Stimulated activated CD4-positive, alpha-beta T cell treated with anti-CD3 and anti-CD28 coated beads, TNF-alpha, amount 100 ng/mL, for 48 hours (primary cell): Measurements from ENCODE around the gene FBXO15.
A peak's percentile ranks its signal among the peaks of the same experiment; 100 is the strongest.

ENCODE experiments used
- DNase-seq, 3 donors: peaks; one replicate each; pipeline ENCODE4 v3.0.0-alpha.2; 2020; ENCODE audit warnings: low read depth in 3 of 3

Gene FBXO15

GRCh38 chr18:74153377-74153776, 5.7 kb upstream of the FBXO15 start:
- no peak for DNase-seq

DNA sequence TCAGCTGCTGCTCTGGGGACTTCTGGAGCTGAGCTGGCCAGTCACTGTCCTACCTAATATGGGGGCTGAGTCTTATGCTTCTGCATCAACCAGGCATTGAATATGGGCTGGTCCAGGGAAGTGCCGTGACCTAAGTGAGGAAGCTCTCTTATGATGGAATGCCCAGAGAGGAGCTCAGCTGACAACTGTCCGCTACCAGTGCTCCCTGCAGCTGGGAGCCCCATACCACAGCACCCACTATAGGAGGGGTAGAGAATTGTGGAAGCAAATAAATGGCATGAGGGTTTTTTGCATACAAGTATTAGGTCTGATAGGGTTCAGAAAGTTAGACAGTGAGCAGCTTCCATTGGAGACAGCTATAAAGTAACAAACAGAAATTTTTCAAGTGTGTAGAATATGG, 5.2 kb upstream of the FBXO15 start:
- DNase-seq = no peak

DNA sequence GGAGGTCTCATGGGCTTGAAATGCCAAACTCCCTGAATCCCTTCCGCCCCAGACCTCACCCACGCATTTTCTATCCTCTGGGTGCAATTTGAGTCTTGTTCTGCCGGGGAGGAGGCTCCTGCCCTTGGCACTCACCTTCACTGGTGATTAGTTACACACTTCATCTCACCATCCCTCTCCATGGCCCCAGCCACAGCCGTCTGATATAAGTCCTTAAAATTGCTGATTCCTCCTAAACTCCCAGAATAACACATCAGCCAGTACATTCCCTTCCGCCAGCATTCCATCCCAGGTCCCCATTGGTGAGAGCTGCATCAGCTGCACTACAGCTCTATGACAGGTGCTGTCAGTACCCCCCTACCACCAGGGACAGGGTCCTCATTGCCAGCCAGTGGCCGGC, 4.6 kb upstream of the FBXO15 start:
- no peak for DNase-seq

- DNase-seq = no peak
Observed at GRCh38 chr18:74149878-74150277, 2.2 kb upstream of the FBXO15 start.

DNA sequence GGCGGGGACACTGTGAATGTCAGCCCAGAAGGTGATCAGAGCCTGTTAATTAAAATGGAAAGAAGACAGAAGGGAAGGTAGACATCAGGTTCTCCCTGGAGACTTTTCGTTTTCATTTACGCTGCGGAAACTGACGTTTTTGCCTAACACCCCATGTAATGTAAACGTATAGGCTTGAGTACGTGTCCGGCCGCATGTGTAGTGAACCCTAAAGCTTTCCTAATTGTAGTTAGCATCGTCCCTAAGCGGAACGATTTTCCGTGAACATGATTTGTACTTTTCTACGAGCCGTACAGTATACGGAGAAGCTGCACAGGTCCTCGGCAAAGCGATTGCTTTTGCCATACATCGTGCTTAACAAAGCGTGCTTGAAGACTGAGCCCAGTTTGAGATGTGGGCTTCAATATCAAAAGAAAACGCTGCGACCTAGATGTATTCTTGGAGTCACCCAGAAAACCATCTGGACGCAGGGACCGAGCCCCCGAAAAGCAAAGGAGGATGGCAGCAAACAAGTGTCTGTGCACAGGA, 973 bp upstream of the FBXO15 start:
- no peak for DNase-seq

- no peak for DNase-seq
Observed at GRCh38 chr18:74147491-74147778, 199 bp downstream of the FBXO15 start.

DNA sequence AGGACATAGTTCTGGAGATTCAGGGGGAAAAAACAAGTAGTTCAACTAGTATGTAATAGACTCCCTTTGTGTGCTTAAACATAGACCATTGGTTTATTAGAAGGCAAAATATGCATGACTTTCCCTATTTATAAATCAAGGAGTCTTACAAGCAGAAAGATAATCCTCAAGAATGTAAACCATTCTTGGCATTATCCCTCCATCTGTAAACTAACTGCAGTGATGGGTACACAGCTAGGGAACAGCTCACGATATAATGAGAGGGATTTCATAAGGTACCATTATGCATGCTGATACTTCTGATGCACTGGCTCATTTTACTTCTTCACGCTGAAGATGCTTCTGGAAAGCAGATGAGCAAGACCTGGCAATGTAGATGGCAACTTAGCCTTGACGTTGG, 878 bp downstream of the FBXO15 start:
- no peak for DNase-seq

GRCh38 chr18:74142252-74142651, 5.4 kb downstream of the FBXO15 start:
- no peak for DNase-seq

- DNase-seq = no peak
Observed at GRCh38 chr18:74141667-74142066, 6.0 kb downstream of the FBXO15 start.

GRCh38 chr18:74140582-74140981, 7.1 kb downstream of the FBXO15 start:
- no peak for DNase-seq

- peak; percentile 17 to 34 (median 26) for DNase-seq
Observed at GRCh38 chr18:74139888-74140287, 7.7 kb downstream of the FBXO15 start.

GRCh38 chr18:74139411-74139810, 8.2 kb downstream of the FBXO15 start:
- no peak for DNase-seq

DNA sequence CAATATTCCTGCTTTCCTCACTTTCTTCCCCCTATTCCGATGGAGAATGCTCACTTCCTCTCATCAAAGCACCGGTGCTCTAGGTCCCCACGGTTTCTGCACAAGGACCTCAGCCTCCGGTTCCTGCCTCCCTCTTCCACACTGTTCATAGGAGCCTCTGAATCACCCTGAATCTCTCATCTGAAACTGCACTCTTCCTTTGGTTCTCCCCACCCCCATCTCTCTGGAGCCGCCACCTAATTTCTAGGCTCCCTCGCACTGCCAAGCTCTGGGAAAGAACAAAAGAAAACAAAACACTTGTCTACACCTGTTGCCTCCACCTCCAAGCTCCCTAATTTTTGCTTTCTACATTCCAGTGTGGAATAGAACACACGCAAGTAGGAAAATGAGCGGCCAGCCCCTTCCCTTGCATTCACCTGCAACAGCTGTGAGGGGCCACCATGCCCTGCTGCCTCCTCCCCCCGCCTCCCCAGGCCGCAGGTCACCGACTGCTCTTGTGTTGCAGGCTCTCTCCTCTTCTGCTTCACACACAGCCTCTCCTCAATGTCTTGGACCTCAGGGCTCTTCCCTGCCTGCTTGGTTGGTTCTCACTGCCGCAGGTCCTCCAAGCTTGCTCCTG, 9.6 kb downstream of the FBXO15 start:
- no peak for DNase-seq

DNA sequence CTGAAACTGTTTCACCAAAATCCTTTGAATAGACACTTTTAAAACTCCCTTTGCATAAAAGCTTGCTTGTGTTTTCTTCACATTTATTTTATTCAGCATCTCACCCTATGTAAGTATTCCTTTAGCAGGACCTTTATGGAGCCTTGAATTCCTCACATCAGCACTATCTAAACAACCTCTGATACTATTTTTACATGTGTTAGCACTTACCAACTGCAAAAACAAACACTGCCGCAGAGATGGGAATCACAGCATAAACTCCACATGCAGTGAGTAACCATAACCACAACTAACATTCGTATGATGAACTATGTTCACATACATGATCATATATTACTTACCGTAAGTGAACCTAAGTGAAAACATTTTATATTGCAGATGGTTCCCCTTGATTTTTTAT, 15.4 kb downstream of the FBXO15 start:
- DNase-seq = no peak

DNA sequence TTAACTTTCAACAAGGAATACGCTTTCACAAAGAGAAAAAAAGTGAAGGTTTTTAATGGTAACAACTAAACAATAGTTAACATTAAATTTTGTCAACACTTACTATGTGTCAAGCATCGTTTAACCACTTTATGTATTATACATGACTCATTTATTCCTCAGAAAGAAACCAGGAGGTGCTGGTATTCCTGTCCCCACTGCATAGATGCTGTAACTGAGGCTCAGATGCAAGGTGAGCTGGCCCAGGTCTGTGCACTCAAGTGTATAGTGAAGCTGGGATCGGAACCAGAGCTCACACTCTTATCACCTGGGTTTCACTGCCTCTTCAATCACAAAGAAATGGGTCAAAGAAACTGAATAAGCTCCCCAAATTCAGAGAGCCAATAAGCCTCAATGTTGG, 16.5 kb downstream of the FBXO15 start:
- no peak for DNase-seq

- DNase-seq = no peak
Observed at GRCh38 chr18:74128159-74128558, 19.5 kb downstream of the FBXO15 start.

DNA sequence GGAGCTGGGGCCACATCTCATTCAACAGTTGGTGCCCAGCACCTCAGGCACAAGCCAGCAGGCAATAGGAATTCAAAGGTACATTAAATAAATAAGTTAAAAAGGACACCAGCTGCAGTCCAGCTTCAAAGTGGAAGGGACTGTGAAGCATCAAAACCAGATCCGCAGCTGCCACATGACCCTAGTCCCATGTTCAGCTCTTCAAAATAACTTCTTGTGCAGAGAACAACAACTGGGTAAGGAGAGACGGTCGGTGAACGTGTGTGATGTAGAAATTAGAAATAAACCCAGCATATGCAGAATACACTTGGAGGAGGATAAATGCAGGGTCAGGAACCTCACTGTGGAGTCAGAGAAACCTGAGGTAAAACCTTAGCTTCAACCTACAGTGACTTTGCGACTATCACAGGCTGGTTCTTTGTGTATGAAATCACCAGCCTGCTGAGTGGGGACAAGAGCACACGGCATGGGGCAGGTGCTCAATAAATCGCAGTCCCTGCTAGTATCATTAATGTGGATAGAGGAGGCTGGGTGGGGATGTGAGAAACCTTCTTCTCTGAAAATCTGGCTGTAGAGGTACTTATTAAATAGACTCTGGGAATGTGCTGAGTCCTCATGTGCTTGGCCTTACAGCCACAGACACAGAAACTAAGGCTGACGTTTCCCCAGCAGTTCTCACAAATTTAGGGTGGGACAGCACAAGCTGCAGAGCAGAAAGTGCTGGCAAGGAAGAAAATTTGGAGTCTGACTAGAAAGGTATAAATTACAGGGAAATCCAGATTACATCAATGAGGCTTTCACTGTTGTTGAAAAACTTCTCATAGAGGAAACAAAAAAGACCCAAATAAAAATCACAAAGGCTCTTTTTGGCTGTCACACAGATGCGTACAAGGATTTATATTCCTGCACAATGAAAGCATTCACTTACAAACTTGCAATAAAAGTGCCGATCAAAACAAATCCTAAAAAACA, 20.7 kb downstream of the FBXO15 start:
- no peak for DNase-seq

GRCh38 chr18:74124642-74125041, 23.0 kb downstream of the FBXO15 start:
- DNase-seq = no peak

DNA sequence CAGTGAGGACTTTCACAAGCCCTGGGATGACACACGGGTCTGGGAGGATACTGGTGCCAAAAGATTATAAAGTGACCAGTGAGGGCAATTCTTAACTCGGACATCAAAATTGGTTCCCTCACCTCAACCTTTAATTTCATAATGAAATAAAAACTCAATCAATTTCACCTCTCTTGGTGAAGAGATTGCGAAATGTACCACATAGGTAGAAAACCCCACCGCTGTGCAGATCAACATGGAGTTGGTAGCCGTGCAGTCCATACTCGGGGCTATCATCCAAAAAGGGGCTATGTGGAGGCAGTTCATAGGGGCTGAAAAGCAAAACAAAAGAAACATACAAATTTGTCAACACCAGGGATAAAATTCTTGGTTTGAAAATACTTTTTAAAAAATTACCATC, 24.4 kb downstream of the FBXO15 start:
- DNase-seq = no peak

DNA sequence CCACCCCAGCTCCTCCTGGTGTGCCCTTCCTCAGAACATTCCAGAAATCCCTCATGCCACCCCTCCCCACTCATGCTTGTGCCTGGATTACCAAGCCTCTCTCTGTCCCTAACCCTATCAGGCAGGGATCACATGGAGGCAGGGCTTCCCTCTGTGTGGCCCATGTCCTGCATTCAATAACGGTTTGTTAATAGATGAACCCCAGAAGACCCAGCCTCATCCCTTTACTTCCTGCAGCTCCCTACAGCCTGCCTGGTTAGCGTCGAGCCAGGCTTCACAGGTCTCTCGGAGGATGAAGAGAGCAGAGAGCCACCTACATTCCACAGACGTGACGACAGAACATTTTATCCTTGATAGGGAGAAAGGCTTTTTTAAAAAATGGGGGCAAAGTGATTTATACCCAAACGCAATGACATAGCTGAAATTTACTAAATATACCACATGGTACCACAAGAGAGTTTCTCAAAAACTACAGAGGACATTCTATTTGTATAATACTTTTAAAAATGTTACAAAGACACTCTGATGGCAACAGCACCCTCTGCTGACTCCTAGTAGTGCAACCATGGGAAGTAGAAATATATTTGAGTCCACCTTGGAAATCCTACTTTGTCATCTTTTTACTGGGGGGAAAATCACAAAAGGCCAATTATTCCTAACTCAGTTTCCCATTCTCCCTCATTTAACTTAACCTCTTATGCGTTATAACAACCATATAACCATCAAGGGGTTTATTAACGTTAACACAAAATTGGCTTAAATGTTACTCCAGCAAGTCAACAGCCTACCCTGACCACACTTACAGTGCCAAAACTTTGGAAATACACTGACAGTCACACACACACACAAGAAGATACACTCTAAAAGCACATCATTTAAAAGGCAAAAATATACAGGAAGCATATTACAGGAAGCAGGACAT, 30.7 kb downstream of the FBXO15 start:
- DNase-seq = no peak

GRCh38 chr18:74115046-74115445, 32.6 kb downstream of the FBXO15 start:
- DNase-seq = no peak

DNA sequence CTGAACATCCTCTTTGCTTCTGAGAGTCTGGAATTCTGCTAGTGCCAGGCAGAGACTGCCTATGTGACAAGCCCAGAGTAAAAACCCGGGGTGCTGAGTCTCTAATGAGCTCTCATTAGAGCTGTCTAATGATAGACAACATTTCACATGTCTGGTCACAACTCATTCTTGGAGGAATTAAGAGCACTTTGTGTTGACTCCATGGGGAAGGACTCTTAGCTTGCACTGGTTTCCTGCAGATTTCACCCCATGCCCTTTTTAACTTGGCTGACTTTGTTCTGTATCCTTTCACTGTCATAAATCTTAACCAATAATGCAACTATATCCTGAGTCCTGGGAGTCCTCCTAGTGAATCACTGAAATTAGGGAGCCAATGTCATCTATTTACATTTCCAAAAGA, 33.5 kb downstream of the FBXO15 start:
- DNase-seq = no peak
